Fibroblast of skin of right quadriceps (primary cell): Measurements from ENCODE around the gene TRERF1.

Experiments used
- DNase-seq: peaks from one replicate; pipeline ENCODE4 v3.0.0-alpha.2; 2013

The TRERF1 gene

GRCh38 chr6:42239736-42240375 lies 211.9 kb downstream of the TRERF1 start:
- DNase-seq, result peak; percentile 20

GRCh38 chr6:42239333-42239732 lies 212.4 kb downstream of the TRERF1 start:
- no peak for DNase-seq

DNA sequence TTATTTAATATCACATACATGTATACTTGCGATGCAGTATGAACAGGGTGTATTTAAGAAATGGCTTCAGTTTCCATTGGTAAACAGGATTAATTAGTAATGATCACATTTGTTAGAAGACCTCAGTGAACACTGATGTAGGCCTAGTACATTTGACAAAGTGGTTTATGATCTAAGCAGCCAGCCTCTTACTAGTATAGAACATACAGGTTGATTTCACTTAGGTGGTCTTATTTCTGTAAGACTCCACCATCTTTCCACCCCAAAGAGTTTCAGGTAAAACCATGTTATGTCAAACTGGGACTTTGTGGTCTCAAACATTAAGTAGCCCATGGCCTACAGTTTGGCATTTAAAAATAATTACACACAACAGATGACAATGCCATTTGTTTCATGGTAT lies 213.9 kb downstream of the TRERF1 start:
- no peak for DNase-seq

GRCh38 chr6:42236682-42237473 lies 214.8 kb downstream of the TRERF1 start:
- DNase-seq, result no peak

- no peak for DNase-seq
Observed at GRCh38 chr6:42236030-42236429, 215.7 kb downstream of the TRERF1 start.

DNA sequence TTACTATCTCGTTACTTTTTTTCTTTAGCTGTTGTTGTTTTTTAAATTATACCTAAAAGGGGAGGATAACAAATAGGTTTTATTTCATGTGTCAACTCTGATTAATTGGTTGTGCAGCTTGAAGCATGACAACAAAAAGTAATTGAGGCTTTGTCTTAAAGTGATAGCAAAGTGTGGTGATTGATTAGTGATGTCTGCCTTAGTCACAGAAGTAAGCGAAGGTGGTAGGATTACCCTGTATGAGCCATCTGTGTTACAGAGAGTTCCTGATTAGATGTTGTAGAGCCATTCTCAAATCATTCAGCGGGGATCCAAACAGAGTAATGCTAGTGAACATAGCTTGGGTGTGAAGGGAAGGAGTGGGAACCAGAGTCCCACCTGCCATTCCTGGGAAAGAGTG lies 219.7 kb downstream of the TRERF1 start:
- no peak for DNase-seq

DNA sequence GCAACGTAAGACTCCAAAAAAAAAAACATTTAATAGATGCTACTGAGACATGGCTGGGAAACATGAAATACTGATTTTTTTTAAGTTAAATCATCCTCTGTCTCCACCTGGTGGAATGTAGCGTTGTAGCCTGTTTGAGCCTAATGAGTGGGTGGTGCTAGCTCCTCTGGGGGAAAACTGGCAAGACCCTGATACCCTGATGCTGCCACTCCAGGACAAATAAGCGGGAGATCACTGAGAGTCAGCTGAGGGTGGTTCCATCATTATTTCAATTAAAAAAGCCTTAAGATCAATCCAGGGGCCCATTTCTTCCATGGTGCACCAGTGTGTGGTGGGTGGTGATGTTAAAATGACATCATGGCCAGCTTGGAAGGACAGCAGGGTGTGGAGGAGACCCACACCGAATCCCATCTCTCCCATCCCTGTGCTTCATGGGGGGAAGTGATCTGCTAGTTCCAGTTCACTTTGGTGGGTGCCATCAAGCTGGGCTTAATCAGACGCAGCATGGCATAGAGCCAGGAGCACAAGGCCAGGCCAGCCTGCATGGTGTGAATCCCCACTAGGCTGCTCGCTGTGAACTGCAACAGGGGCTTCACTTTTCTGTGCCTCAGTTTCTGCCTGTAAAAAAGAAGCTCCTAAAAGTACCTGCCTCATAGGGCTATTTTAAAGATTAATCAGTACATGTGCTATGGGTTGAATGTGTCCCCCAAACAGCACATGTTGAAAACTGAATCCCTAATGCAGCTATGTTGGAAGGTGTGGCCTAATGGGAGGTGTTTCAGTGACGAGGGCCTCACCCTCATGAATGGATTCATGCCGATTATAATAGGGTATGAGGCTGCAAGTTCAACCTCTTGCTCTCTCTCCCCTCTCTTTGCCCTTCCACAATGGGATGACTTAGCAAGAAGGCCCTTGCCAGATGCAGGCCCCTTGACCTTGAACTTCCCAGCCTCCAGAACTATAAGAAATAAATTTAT lies 221.1 kb downstream of the TRERF1 start:
- no peak for DNase-seq

DNA sequence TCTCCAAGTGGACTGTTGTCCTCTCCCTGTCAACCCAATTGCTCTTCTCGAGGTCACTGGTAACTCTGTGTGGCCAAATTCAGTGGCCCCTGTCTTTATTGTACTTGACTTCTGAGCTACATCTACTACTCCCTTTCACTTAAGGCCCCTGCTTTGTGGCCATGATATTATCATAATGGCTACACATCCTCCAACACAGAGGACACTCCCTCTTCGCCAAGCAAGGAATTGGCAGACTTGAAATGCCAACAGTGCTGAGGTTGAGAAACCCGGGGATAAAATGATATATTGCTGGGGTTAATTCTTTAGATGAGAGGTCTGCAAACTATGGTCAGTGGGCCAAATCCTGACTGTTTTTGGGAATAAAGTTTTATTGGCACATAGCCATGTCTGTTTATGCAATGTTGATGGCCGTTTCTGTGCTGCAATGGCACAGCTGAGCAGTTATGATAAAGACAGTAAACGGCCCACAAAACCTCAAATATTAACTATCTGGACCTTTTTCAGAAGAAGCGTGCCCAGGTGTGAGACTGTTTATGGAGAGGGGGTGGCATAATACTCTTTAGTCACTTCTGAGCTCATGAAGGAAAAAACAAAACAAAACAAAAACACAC lies 222.1 kb downstream of the TRERF1 start:
- no peak for DNase-seq

DNA sequence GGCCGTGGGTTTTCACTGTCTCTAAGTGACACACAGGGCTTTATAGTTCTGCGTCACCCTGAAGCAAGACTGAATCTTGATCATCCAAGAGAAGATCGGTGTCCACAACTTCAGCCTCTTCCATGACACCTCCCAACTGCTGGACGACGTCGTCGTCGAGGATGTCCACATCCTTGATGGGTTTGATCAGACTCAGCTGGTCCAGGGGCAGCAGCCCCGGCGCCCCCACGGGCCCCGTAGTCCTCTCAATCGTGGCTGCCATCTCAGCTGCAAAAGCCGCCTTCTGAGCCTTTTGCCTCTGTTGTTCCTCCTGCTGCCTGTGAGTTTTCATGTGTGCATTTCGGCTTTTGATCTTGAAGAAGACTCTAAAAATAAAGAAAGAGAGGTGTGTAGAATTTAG lies 223.4 kb downstream of the TRERF1 start:
- no peak for DNase-seq

- DNase-seq, result no peak
Observed at GRCh38 chr6:42227173-42227850, 224.4 kb downstream of the TRERF1 start.

GRCh38 chr6:42226645-42227143 lies 225.0 kb downstream of the TRERF1 start:
- DNase-seq, result peak; percentile 22

- DNase-seq, result peak; percentile 24
Observed at GRCh38 chr6:42226161-42226611, 225.5 kb downstream of the TRERF1 start.

DNA sequence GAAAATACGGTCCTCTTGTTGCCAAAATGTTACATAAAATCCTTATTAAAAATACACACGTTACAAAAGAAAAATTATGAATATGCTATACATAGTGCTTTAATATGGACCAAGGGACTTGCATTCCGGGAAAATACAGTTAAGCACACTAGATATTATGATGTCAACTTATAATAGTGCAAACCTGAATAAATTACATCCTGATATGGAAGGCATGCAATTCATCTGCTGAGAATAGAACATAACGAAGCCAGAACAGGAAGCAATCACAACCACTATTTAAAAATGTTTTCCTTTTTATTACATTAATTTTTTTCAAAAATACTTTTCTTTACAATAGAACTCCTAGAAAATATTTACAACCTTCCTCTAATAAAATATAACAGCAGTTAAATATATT lies 226.3 kb downstream of the TRERF1 start:
- no peak for DNase-seq

DNA sequence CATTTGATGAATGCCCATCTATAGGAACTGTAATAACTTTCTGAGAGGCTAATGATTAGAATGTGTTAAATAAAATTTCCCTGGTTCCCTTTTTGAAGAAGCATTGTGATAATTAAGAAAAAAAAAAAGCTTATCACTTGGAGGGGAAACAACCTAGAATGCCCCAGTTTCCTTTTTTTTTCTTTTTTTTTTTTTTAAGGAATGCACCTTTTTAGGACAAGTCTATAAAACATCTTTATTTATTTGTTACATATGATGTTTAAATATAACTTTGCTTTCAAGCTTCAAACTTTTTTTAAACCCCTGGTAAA lies 226.7 kb downstream of the TRERF1 start:
- DNase-seq, result no peak

GRCh38 chr6:42224222-42225028 lies 227.3 kb downstream of the TRERF1 start:
- DNase-seq, result peak; percentile 81

GRCh38 chr6:42222448-42222847 lies 229.3 kb downstream of the TRERF1 start:
- no peak for DNase-seq

- no peak for DNase-seq
Observed at GRCh38 chr6:42221546-42221945, 230.2 kb downstream of the TRERF1 start.

- no peak for DNase-seq
Observed at GRCh38 chr6:42220807-42221206, 230.9 kb downstream of the TRERF1 start.

DNA sequence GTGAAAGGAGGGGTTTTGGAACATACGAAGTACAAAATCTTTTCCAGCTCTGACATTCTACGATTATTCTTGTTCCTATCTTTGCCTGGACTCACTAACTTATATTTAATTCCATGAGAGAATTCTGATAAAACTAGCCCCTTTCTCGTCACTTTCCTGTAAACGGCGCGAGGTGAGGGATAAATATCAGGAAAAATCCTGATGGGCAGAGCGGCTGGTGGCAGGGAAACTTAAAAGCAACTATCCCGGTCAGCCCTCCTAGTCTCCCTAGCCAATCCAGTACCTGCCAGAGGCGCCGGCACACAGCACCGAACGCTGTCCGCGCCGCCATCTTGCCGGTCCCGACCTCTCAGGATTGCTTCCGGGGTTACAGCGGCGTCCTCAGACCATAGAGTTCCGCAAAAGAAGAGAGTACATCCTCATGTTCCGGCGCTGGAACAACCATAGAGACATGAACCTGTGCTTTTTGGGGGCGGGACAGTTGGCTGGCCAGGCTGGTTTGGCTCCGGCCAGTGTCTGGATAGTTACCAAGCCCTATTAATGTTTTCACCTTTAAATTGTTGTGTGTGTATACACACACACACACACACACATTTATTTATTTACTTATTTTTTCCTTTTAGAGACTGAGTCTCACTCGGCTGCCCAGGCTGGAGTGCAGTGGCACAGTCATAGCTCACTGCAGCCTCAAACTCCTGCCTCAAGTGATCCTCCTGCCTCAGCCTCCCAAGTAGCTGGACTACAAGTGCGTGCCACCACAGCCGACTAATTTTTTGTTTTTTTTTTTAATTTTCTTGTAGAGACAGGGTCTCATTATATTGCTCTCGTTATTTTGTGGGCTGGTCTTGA lies 234.0 kb downstream of the TRERF1 start, which contains the start of gene MRPS10:
TSS of gene MRPS10 (minus strand) at position 343 of the 849 bp plus-strand sequence. CDS start at position 331, 12 bp downstream.
- DNase-seq, result peak; percentile 94

GRCh38 chr6:42217157-42217518 lies 234.6 kb downstream of the TRERF1 start:
- DNase-seq, result no peak
